ENCODE measurements around the gene MLLT10. TPM values are rescaled to one million over a fixed set of nuclear protein-coding genes. Genes with fewer than 3 reads are reported as not detected.
A peak's percentile ranks its signal among the peaks of the same experiment; 100 is the strongest.

MLLT10 gene
- total RNA-seq, 1 experiment from 2014 or later: 72.3 TPM

- peaks cover 82 to 92% of the 10 kb centered on the region in 2 experiments for H3K4me1 Mint-ChIP-seq
- DNase-seq: no peak
- Histone ChIP-seq H2BK5ac (ENCODE audit: insufficient read length, low read length) (no peak overlapping the region), H3T11ph (ENCODE audit: low read length) (no peak overlapping the region), H3K4me2 (ENCODE audit: insufficient read depth, insufficient read length, low read length) (no peak overlapping the region), H4K91ac (ENCODE audit: insufficient read length, low read depth, low read length) (no peak overlapping the region), H3K9me3 (ENCODE audit: control insufficient read depth, low read depth, low read length) (no peaks in the 10 kb centered on the region), H2BK15ac (ENCODE audit: low read depth, low read length) (no peak overlapping the region), H2AFZ (ENCODE audit: low read length) (no peak overlapping the region), H4K20me1 (ENCODE audit: control insufficient read depth, insufficient read depth, insufficient read length) (no peaks in the 10 kb centered on the region), H2BK12ac (ENCODE audit: insufficient read length, low read depth, low read length) (no peak overlapping the region), H3K23me2 (ENCODE audit: insufficient read length, low read depth, low read length, poor library complexity, severe bottlenecking) (peaks cover 14% of the 10 kb centered on the region), H3K14ac (ENCODE audit: insufficient read depth, low read length) (no peak overlapping the region), H2AK5ac (ENCODE audit: insufficient read length, low read length) (no peak overlapping the region), H3K23ac (ENCODE audit: insufficient read length, low read depth, low read length) (no peak overlapping the region), H2BK120ac (ENCODE audit: low read depth, low read length, poor library complexity, severe bottlenecking) (no peak overlapping the region), H3K79me1 (ENCODE audit: insufficient read depth, low read depth, low read length, poor library complexity, severe bottlenecking) (no peaks in the 10 kb centered on the region), H3K27me3 (ENCODE audit: insufficient read depth, low read length) (peaks cover 31% of the 10 kb centered on the region; the same call in 1 of the 2 replicates), H3K4ac (ENCODE audit: low read depth, low read length) (no peak overlapping the region), H3K27ac (ENCODE audit: insufficient read length, low read depth, low read length) (no peak overlapping the region), H3K9ac (ENCODE audit: extremely low read depth, insufficient read length, low read length) (no peak overlapping the region), H3K56ac (ENCODE audit: insufficient read length, low read depth, low read length) (no peak overlapping the region), H2BK20ac (ENCODE audit: low read depth, low read length, poor library complexity, severe bottlenecking) (no peak overlapping the region), H4K8ac (replicated peaks; ENCODE audit: insufficient read length, low read depth, low read length) (no peak overlapping the region), H3K79me2 (ENCODE audit: insufficient read depth, low read length) (no peaks in the 10 kb centered on the region), H3K18ac (ENCODE audit: insufficient read length, low read depth, low read length) (no peak overlapping the region), H3K4me1 (ENCODE audit: insufficient read depth, low read length) (peaks cover 22% of the 10 kb centered on the region; the same call in 1 of the 2 replicates), H4K5ac (ENCODE audit: insufficient read length, low read depth, low read length) (no peak overlapping the region)
- peaks cover 68% of the 10 kb centered on the region for H3K27me3 Mint-ChIP-seq (ENCODE audit: low read depth)
- H3K9me3 Mint-ChIP-seq: no peaks in the 10 kb centered on the region; a peak in 1 of 5 replicates
- WGBS (ENCODE audit: extremely low coverage, insufficient read length, low lambda C conversion rate): no CpG with 5 or more reads among the region's 3 CpGs
- no peaks in the 10 kb centered on the region; a peak in 1 of 7 replicates for H3K36me3 Mint-ChIP-seq (ENCODE audit: insufficient read depth in 1 of 3, low read depth in 3 of 3)
- H3K27ac Mint-ChIP-seq: peak overlapping the region in 2 of 3 experiments; percentile 57 to 83; a peak in 2 of 7 replicates
- H3K4me3 Mint-ChIP-seq: 0 out of 5 replicates have a peak overlapping the region, but pooled peaks of 1 of the 2 experiments have one; percentile 9
- TF ChIP-seq CTCF (conservative IDR thresholded peaks at IDR 0.05): no peak
Measured at GRCh38 chr10:21502348-21502740, 31.7 kb upstream of the MLLT10 start.
